Measurements from ENCODE around the gene SDHB.

SDHB gene

DNA sequence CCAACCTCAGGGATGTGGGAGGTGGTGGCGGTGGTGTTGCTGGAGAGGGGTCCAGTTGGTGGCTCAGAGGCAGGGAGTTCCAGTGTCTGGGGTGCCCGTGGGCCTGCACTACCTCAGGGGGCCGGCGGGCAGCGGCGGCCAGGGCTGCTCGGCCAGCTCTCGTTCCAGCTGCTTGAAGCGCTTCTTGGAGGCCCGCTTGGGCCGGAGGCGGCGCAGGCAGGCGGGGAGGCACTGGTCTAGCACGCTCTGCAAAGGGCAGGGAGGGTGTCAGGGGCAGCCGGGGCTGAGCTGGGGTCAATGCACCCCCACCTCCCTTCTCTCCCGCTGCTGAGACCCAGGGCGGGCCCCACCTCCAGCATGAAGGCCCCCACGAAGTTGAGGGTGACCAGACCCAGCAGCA lies 67.7 kb downstream of the SDHB start:
- Histone ChIP-seq H4K8ac (ENCODE audit: low read depth, low read length) (no peak overlapping the region), H2BK15ac (replicated peaks; ENCODE audit: low read depth) (no peak overlapping the region), H3K36me3 (ENCODE audit: control insufficient read depth, insufficient read depth, low read length) (no peaks in the 10 kb centered on the region), H2BK5ac (ENCODE audit: low read length) (no peak overlapping the region), H3K27me3 (ENCODE audit: insufficient read depth, low read length, poor library complexity) (no peaks in the 10 kb centered on the region), H3K18ac (ENCODE audit: low read length) (no peak overlapping the region), H3K23ac (ENCODE audit: low read length) (no peak overlapping the region), H3K79me2 (ENCODE audit: control insufficient read depth, insufficient read depth, low read length) (no peaks in the 10 kb centered on the region), H2BK120ac (ENCODE audit: low read depth, low read length) (no peak overlapping the region), H3K4me1 (ENCODE audit: control insufficient read depth, low read depth, low read length) (no peaks in the 10 kb centered on the region), H3K9ac (ENCODE audit: low read length) (no peak overlapping the region), H3K4ac (ENCODE audit: low read depth, low read length) (no peak overlapping the region), H3K79me1 (ENCODE audit: low read length) (no peaks in the 10 kb centered on the region), H3K56ac (ENCODE audit: low read length) (no peak overlapping the region), H3K4me2 (ENCODE audit: low read length) (no peak overlapping the region), H4K5ac (ENCODE audit: low read length) (no peak overlapping the region), H3K27ac (ENCODE audit: low read depth, low read length) (no peak overlapping the region), H2AK5ac (ENCODE audit: low read length) (no peak overlapping the region), H3K4me3 (ENCODE audit: low read length) (no peak overlapping the region)
- no CpG with 5 or more reads among the region's 19 CpGs for WGBS (ENCODE audit: extremely low coverage, insufficient coverage, low lambda C conversion rate)
- no peak for DNase-seq

DNA sequence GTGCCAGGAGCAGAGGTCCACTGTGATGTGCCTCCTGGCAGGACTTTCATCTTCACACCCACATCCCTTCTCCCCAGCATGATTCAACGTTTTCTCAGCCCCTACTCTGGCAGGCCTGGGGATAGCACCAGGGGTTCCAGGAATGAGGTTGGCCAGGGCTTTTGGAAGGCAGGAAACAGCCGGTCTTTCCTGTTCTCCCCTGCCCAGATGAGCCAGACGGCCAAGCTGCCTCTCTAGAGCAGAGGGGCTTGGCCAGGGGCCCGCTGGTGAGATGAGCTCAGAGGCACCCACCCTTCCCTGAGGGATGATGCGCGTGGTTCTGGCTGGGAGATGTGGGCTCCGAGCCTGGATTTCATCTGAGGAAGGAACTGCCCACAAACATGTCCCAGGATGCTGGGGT lies 69.1 kb downstream of the SDHB start:
- Histone ChIP-seq H3K4me1 (ENCODE audit: control insufficient read depth, low read depth, low read length) (no peaks in the 10 kb centered on the region), H2AK5ac (ENCODE audit: low read length) (no peak overlapping the region), H3K27me3 (ENCODE audit: insufficient read depth, low read length, poor library complexity) (no peaks in the 10 kb centered on the region), H3K4me3 (ENCODE audit: low read length) (no peak overlapping the region), H3K18ac (ENCODE audit: low read length) (no peak overlapping the region), H4K8ac (ENCODE audit: low read depth, low read length) (no peak overlapping the region), H3K79me1 (ENCODE audit: low read length) (no peaks in the 10 kb centered on the region), H2BK15ac (replicated peaks; ENCODE audit: low read depth) (no peak overlapping the region), H3K56ac (ENCODE audit: low read length) (no peak overlapping the region), H3K4me2 (ENCODE audit: low read length) (no peak overlapping the region), H2BK120ac (ENCODE audit: low read depth, low read length) (no peak overlapping the region), H3K79me2 (ENCODE audit: control insufficient read depth, insufficient read depth, low read length) (peaks cover under 1% of the 10 kb centered on the region), H3K9ac (ENCODE audit: low read length) (no peak overlapping the region), H4K5ac (ENCODE audit: low read length) (no peak overlapping the region), H3K23ac (ENCODE audit: low read length) (no peak overlapping the region), H3K4ac (ENCODE audit: low read depth, low read length) (no peak overlapping the region), H2BK5ac (ENCODE audit: low read length) (no peak overlapping the region), H3K36me3 (ENCODE audit: control insufficient read depth, insufficient read depth, low read length) (no peaks in the 10 kb centered on the region), H3K27ac (ENCODE audit: low read depth, low read length) (no peak overlapping the region)
- DNase-seq: peak; percentile 65
- WGBS (ENCODE audit: extremely low coverage, insufficient coverage, low lambda C conversion rate): no CpG with 5 or more reads among the region's 7 CpGs

DNA sequence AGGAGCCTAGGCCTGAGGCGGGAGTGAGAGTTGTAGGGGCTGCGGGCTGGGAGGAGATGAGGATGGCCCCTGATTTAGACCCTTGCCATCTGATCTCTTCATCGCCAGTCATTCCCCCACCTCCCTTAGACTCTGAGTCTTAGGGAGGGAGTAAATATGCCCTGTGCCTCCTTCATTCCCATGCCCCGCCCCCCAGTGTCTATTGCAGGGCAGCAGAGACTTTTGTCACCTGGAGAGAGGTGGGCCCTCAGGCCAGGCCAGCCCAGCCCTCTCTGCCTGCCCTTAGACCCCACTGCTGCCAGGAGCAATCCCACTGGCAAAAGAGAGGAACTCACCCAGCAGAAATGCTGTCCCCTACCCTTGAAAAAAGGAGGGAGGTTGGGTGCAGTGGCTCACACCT lies 70.2 kb downstream of the SDHB start:
- no peak overlapping the region for H3K9ac ChIP-seq (ENCODE audit: low read length)
- no peak overlapping the region for H2BK5ac ChIP-seq (ENCODE audit: low read length)
- H3K27ac ChIP-seq (ENCODE audit: low read depth, low read length): no peak overlapping the region
- H3K4me3 ChIP-seq (ENCODE audit: low read length): no peak overlapping the region
- H3K4ac ChIP-seq (ENCODE audit: low read depth, low read length): no peak overlapping the region
- H3K18ac ChIP-seq (ENCODE audit: low read length): no peak overlapping the region
- no peaks in the 10 kb centered on the region for H3K27me3 ChIP-seq (ENCODE audit: insufficient read depth, low read length, poor library complexity)
- H3K23ac ChIP-seq (ENCODE audit: low read length): no peak overlapping the region
- H2BK15ac ChIP-seq (replicated peaks; ENCODE audit: low read depth): no peak overlapping the region
- peaks cover 5% of the 10 kb centered on the region for H3K79me1 ChIP-seq (ENCODE audit: low read length)
- H2AK5ac ChIP-seq (ENCODE audit: low read length): no peak overlapping the region
- no peak overlapping the region for H4K8ac ChIP-seq (ENCODE audit: low read depth, low read length)
- peaks cover 2% of the 10 kb centered on the region for H3K4me1 ChIP-seq (ENCODE audit: control insufficient read depth, low read depth, low read length)
- no CpG with 5 or more reads among the region's 4 CpGs for WGBS (ENCODE audit: extremely low coverage, insufficient coverage, low lambda C conversion rate)
- H3K79me2 ChIP-seq (ENCODE audit: control insufficient read depth, insufficient read depth, low read length): peaks cover 7% of the 10 kb centered on the region
- no peak overlapping the region for H3K4me2 ChIP-seq (ENCODE audit: low read length)
- no peak overlapping the region for H2BK120ac ChIP-seq (ENCODE audit: low read depth, low read length)
- no peaks in the 10 kb centered on the region for H3K36me3 ChIP-seq (ENCODE audit: control insufficient read depth, insufficient read depth, low read length)
- H3K56ac ChIP-seq (ENCODE audit: low read length): no peak overlapping the region
- DNase-seq: no peak
- no peak overlapping the region for H4K5ac ChIP-seq (ENCODE audit: low read length)

DNA sequence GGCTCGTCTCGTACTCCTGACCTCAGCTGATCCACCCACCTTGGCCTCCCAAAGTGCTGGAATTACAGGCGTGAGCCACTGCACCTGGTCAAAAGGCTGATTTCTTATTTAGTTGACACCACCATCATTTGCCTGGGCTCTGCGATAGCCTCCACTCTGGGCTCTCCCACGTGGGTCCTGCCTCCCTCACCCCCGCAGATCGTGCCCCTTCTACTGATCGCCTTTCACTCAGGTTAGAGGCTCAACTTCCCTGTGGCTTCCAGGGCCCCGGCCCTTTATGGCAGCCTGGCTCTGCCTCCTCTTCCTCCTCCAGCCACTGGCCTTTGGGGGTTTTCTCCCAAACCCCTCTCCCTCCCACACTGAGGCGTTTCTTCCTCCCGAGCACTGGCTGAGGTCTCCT lies 70.9 kb downstream of the SDHB start:
- Histone ChIP-seq H3K18ac (ENCODE audit: low read length) (no peak overlapping the region), H3K9ac (ENCODE audit: low read length) (peak overlapping the region; percentile 8), H2BK5ac (ENCODE audit: low read length) (no peak overlapping the region), H3K4ac (ENCODE audit: low read depth, low read length) (no peak overlapping the region), H3K36me3 (ENCODE audit: control insufficient read depth, insufficient read depth, low read length) (no peaks in the 10 kb centered on the region), H3K79me2 (ENCODE audit: control insufficient read depth, insufficient read depth, low read length) (peaks cover 10% of the 10 kb centered on the region), H3K4me2 (ENCODE audit: low read length) (no peak overlapping the region), H2BK120ac (ENCODE audit: low read depth, low read length) (no peak overlapping the region), H3K27me3 (ENCODE audit: insufficient read depth, low read length, poor library complexity) (no peaks in the 10 kb centered on the region), H3K23ac (ENCODE audit: low read length) (no peak overlapping the region), H2AK5ac (ENCODE audit: low read length) (no peak overlapping the region), H2BK15ac (replicated peaks; ENCODE audit: low read depth) (no peak overlapping the region), H3K56ac (ENCODE audit: low read length) (no peak overlapping the region), H4K8ac (ENCODE audit: low read depth, low read length) (no peak overlapping the region), H4K5ac (ENCODE audit: low read length) (no peak overlapping the region), H3K4me3 (ENCODE audit: low read length) (no peak overlapping the region), H3K27ac (ENCODE audit: low read depth, low read length) (no peak overlapping the region), H3K4me1 (ENCODE audit: control insufficient read depth, low read depth, low read length) (peaks cover 2% of the 10 kb centered on the region), H3K79me1 (ENCODE audit: low read length) (peaks cover 8% of the 10 kb centered on the region)
- no peak for DNase-seq
- WGBS (ENCODE audit: extremely low coverage, insufficient coverage, low lambda C conversion rate): no CpG with 5 or more reads among the region's 11 CpGs

DNA sequence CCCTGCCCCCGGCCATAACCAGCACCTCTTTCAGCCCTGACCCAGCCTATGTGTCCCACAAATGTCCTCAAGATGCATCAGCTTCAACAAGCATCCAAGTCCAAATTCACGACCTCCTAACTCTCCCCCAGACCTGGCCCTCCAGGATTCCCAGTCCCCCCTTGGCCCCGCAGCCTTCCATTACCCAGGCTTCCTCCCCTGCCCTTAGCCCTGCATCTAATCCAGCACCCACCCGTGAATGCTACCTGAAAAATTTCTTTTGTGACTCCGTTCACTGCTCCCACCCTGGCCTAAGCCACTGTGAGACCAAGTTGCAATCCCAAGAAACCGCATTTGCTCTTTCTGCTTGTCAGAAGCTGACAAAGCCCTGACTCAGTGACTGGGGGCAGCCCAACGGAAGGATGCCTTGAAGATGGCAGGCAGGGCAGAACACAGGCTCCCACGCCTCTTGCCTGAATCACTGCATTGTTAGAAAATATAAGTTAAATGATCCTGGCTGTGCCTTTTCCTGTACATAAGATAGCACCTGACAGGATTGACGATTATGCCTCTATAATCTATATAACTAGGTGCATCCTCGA lies 72.5 kb downstream of the SDHB start:
- Histone ChIP-seq H3K9ac (ENCODE audit: low read length) (no peak overlapping the region), H3K27me3 (ENCODE audit: insufficient read depth, low read length, poor library complexity) (no peaks in the 10 kb centered on the region), H2BK120ac (ENCODE audit: low read depth, low read length) (no peak overlapping the region), H2BK5ac (ENCODE audit: low read length) (no peak overlapping the region), H3K18ac (ENCODE audit: low read length) (no peak overlapping the region), H3K4me3 (ENCODE audit: low read length) (no peak overlapping the region), H3K36me3 (ENCODE audit: control insufficient read depth, insufficient read depth, low read length) (no peaks in the 10 kb centered on the region), H3K4me1 (ENCODE audit: control insufficient read depth, low read depth, low read length) (peaks cover 2% of the 10 kb centered on the region), H3K23ac (ENCODE audit: low read length) (no peak overlapping the region), H4K8ac (ENCODE audit: low read depth, low read length) (no peak overlapping the region), H3K56ac (ENCODE audit: low read length) (no peak overlapping the region), H2BK15ac (replicated peaks; ENCODE audit: low read depth) (no peak overlapping the region), H3K4ac (ENCODE audit: low read depth, low read length) (no peak overlapping the region), H3K4me2 (ENCODE audit: low read length) (no peak overlapping the region), H3K79me1 (ENCODE audit: low read length) (peaks cover 9% of the 10 kb centered on the region), H2AK5ac (ENCODE audit: low read length) (no peak overlapping the region), H4K5ac (ENCODE audit: low read length) (no peak overlapping the region), H3K79me2 (ENCODE audit: control insufficient read depth, insufficient read depth, low read length) (peaks cover 10% of the 10 kb centered on the region), H3K27ac (ENCODE audit: low read depth, low read length) (no peak overlapping the region)
- WGBS (ENCODE audit: extremely low coverage, insufficient coverage, low lambda C conversion rate): no CpG with 5 or more reads among the region's 10 CpGs
- no peak for DNase-seq

All from mesendoderm (in vitro differentiated cells).